Nephron (organoid): Measurements from ENCODE around the gene PRR29.

Experiments
- H3K27ac Mint-ChIP-seq, 3 experiments: 2 replicates each; pipeline ENCODE4 v1.8.0; 2020; ENCODE audit warnings: mixed read lengths in 3 of 3, mild to moderate bottlenecking in 2 of 3, moderate library complexity in 1 of 3
- H3K27me3 Mint-ChIP-seq: 2 replicates; pipeline ENCODE4 v1.8.0; 2021; ENCODE audit warnings: low read depth, mild to moderate bottlenecking, moderate library complexity, mixed read lengths
- H3K36me3 Mint-ChIP-seq: 2 replicates; pipeline ENCODE4 v1.8.0; 2020; ENCODE audit warnings: low read depth, mixed read lengths
- H3K4me1 Mint-ChIP-seq: 2 replicates; pipeline ENCODE4 v1.8.0; 2020; ENCODE audit warnings: mixed read lengths
- H3K4me3 Mint-ChIP-seq, 3 experiments: 2 replicates each; pipeline ENCODE4 v1.8.0; 2020; ENCODE audit warnings: mild to moderate bottlenecking in 3 of 3, mixed read lengths in 3 of 3, moderate library complexity in 2 of 3
- H3K9me3 Mint-ChIP-seq: 2 replicates; pipeline ENCODE4 v1.8.0; 2020; ENCODE audit warnings: mixed read lengths
- CTCF ChIP-seq, 3 experiments: fragments of 200-600 bp; sonication (generic); IDR thresholded peaks; one replicate each; pipeline ENCODE4 v1.5.0; 2021; ENCODE audit warnings: antibody characterized with exemption in 3 of 3; ENCODE audit not compliant: unreplicated experiment in 3 of 3

The PRR29 gene

DNA sequence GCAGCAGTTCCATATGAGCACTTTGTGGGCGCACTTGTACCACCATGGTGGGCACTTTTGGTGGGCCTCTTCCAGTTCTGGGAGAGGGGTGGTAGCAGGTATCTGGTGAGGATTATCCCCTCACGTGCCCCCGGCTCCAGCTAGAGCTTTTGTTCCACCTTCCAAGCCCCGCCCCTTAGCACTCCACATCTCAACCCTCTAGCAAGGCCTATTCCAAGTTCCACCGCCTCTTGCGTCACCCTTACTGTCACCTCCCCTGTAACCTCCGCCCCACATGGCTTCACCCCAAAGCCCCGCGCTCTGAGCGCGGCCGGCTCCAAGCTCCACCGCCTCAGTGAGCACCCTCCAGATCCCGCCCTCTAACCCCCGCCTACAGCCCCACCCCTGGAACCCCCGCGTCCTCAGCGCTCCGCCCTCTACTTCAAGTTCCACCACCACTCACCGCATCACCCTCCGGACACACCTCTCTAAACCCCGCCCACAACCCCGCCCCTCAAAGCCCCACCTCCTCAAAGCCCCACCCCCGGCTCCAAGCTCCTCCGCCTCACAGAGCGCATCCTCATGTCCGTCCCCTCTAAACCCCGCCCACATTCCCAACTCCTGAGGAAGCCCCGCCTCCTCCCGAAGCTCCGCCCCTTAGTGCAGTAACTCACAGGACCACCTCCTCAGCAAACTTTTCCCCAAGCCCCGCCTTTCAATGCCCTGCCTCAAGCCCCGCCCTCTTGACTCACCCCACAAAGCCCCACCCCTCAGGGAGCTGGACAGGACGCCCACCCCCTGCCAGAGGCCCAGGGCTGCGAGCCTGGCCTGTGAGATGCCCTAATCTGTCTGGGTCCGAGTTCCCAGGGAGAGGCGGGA, 36.6 kb upstream of the PRR29 start:
- Mint-ChIP-seq H3K9me3 (no peaks in the 10 kb centered on the region), H3K27me3 (peaks cover 22% of the 10 kb centered on the region), H3K4me3 (peak overlapping the region; percentile 39 to 58 (median 53)), H3K4me1 (no peaks in the 10 kb centered on the region), H3K36me3 (no peaks in the 10 kb centered on the region), H3K27ac (no peak overlapping the region)
- no peak for TF ChIP-seq CTCF (IDR thresholded peaks at IDR 0.05; ENCODE audit: unreplicated experiment in 3 of 3)

GRCh38 chr17:63962298-63962744, 35.8 kb upstream of the PRR29 start:
- H3K27ac Mint-ChIP-seq: no peak overlapping the region
- no peak for TF ChIP-seq CTCF (IDR thresholded peaks at IDR 0.05; ENCODE audit: unreplicated experiment in 3 of 3)
- H3K27me3 Mint-ChIP-seq: peaks cover 22% of the 10 kb centered on the region
- H3K4me1 Mint-ChIP-seq: no peaks in the 10 kb centered on the region
- peak overlapping the region in 1 of 3 experiments; percentile 19 for H3K4me3 Mint-ChIP-seq
- no peaks in the 10 kb centered on the region for H3K36me3 Mint-ChIP-seq
- no peaks in the 10 kb centered on the region for H3K9me3 Mint-ChIP-seq

GRCh38 chr17:63963123-63963522, 35.0 kb upstream of the PRR29 start:
- H3K4me3 Mint-ChIP-seq: no peak overlapping the region
- H3K27ac Mint-ChIP-seq: no peak overlapping the region
- TF ChIP-seq CTCF (IDR thresholded peaks at IDR 0.05; ENCODE audit: unreplicated experiment in 3 of 3): no peak
- no peaks in the 10 kb centered on the region for H3K36me3 Mint-ChIP-seq
- peaks cover 22% of the 10 kb centered on the region for H3K27me3 Mint-ChIP-seq
- no peaks in the 10 kb centered on the region for H3K9me3 Mint-ChIP-seq
- H3K4me1 Mint-ChIP-seq: no peaks in the 10 kb centered on the region

DNA sequence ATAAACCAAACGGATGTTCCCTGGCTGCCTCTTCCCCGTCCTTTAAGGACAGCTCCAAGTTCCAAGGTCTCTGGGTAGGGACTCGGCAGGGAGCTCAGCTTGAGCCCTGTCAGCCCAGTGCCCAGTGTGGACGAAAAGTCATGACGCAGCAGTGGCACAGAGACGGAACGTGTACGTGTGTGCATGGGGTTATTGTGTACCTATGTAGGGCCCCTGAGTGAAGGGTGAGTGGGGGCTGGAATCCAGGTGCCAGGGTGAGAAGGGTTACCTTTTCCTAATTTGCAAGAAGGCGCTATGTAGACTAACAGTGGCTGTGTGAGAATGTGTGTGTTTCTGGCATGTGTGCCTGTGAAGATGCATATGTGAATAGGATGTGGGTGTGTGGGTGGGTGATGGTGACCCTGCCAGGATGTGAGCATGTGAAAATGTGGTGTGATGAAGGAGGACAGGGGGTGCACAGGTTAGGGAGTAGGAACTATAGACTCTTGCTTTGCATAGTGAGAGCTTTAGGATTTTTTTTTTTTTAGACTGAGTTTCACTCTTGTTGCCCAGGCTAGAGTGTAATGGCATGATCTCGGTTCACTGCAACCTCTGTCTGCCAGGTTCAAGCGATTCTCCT, 31.4 kb upstream of the PRR29 start:
- Mint-ChIP-seq H3K27ac (no peak overlapping the region), H3K4me1 (no peaks in the 10 kb centered on the region), H3K27me3 (peaks cover 10% of the 10 kb centered on the region), H3K4me3 (no peak overlapping the region), H3K36me3 (no peaks in the 10 kb centered on the region), H3K9me3 (no peaks in the 10 kb centered on the region)
- TF ChIP-seq CTCF (IDR thresholded peaks at IDR 0.05; ENCODE audit: unreplicated experiment in 3 of 3): no peak

DNA sequence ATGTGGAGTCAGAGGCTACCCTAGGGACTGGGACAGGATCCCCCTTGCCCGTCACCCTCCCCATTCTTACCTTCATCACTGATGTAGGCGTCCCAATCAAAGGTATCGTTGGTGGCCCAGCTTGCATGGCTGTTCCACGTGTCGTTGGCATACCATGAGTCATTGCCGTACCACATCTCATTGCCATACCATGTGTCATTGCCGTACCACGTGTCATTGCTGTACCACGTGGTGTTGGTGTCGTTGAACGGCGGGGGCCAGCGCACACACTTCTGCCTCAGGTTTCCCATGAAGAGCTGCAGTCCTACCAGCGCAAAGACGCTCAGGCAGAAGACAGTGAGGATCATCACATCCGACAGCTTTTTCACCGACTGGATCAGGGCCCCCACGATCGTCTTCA, 30.2 kb upstream of the PRR29 start:
- Mint-ChIP-seq H3K4me3 (no peak overlapping the region), H3K9me3 (no peaks in the 10 kb centered on the region), H3K27me3 (peaks cover 6% of the 10 kb centered on the region), H3K4me1 (no peaks in the 10 kb centered on the region), H3K27ac (no peak overlapping the region), H3K36me3 (no peaks in the 10 kb centered on the region)
- TF ChIP-seq CTCF (IDR thresholded peaks at IDR 0.05; ENCODE audit: unreplicated experiment in 3 of 3): no peak
